ENCODE data around the gene PC.

The PC gene

DNA sequence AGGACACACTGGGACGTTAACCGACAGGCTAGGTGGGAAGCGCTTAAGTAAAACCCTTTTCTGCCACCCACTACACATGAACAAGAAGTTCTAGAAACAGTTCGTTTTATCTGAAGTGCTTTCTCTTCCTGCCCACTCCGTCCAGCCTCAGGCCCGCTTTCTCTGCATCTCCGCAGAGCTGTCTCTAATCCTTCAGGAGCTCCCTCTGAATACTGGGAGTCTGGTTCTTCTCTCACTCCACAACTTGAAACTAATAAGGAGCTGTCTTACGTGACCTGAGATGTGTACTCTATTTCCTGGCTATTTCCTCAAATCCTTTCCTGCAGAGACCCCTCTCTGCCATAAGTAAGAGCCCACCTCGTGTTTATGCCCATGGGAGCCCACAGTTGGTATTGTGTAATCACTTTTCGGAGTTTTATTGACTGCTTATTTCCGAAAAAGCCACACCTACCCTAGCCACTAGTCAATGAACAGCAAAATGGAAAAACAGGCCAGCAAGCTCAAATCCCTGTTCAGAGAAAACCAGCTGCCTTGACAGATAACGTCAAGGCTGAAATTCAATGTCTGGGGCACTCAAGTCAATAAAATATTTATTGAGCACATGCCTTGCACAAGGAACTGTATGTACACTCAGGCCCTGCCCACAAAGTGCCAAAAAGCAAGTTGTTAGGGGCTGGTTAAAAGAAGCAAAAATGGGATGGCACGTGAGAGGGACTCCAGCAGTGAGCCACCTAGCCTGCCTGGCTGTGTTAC is 4.9 kb downstream of the PC start:
- no peak for DNase-seq

DNA sequence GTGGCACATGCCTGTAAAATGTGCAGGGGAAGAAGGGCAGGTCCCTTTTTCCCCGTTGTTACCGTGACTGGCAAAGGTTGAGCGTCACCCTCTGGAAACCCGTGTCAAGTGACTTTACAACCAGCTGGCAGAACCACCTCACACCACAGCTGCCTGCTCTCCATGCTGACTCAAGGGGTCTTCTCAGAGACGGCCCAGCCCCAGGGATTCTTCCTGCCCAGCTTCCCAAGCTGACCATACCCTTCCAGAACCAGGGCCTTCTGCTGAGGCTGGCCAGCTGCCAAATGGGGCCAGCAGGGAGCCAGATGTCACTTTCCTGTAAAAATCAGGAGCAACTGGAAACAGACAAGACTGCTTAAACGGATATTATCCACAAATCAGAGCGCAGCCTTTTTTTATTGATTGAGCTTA is 6.3 kb downstream of the PC start:
- DNase-seq = no peak

DNA sequence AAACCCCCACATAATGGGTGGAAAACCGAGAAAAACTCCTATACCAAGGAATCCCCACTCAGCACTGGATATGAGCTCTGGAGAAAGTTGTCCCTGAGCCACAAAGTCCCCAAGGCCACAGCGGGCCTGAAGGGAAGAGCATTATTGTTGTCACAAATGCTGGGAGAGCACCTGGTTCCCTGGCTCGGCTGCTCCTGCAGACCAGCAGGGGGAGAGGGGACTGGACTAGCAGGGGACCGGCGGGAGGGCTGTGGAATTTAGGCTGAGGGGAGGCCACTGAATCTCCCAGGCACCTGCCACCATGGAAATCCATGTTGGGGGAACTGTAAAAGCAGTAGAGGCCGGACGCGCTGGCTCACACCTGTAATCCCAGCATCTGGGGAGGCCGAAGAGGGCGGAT is 7.0 kb downstream of the PC start:
- DNase-seq = no peak

DNA sequence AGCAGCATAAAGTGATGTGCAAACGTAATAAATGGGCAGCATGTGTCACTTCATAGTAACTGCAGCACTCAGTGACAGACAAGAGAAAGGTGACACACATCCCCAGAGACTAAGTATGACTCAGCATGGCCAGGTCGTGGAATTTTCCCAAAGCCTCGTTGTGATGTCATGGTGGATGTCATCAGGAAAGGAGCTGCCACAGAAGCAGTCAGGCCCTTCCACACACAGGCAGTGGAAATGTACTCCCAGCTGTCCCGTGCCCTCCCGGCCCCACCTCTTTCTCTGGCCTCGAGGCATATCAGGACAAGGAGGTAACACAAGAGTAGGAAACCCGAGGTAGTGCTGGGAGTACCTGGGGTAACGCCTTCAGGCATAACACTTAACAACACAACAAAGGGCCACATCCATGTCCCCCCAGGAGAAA is 8.1 kb downstream of the PC start:
- no peak for DNase-seq

DNA sequence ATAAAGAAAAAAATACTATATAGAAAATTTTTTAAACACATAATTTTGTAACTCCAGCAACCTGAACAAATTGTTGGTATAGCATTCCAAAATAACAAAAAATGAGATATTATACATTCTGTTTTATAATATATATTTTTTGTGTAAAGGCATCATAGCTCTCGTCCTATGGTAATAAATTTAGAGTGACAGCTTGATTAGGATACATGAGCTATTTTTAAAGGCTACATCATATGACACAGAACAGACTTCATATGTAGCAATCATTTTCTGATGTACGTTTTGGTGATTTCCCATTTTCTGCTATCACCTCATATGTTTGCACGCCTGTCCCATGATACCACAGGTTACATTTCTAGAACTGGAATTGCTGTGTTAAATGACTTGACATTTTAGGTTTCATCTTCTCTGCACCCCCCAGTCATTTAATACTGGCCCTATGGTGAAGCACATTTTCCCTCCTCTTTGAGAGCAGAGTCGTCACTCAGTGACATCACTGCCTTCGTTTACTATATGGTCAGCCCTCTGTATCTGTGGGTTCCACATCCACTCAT is 19.5 kb downstream of the PC start:
- DNase-seq = no peak

DNA sequence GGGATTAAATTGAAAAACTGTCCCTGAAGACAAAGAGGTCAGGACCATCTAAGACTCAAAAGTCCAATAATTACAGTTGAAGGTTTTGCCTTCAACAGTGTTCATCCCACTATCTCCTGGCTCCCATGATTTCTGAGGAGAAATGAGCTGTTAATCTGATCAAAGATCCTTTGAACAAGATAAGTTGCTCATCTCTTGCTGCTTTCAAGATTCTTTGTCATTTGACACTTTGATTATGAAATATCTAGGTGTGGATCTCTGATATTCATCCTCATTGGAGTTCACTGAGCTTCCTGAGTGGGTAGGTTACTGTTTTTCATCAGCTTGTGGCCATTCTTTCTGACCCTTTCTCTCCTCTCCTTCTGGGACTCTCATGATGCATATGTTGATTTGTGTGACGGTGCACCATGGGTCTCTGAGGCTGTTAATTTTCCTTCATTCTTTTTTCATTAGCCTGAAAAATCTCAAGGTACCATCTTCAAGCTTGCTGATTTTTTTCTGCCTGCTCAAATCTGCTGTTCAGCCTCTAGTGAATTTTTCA is 20.9 kb downstream of the PC start:
- DNase-seq = no peak

DNA sequence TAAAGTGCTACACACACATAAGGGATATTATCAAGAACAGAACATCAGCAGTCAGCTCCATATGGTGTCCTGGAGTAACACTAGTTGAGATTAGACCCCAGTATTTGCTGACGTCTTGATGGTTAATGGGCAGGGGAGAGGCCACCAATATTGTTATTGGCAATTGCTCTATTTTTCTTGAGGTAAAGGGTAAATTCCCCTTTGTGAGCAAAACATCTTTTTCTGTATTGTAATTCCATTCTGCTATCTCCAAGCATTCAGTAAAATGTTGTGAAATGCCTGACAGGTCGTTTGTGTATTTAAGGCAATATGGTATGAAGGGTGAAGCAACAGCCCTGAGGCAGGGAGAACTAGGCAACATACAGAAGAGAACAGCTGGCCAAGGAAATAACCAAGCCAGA is 21.9 kb downstream of the PC start:
- no peak for DNase-seq

DNA sequence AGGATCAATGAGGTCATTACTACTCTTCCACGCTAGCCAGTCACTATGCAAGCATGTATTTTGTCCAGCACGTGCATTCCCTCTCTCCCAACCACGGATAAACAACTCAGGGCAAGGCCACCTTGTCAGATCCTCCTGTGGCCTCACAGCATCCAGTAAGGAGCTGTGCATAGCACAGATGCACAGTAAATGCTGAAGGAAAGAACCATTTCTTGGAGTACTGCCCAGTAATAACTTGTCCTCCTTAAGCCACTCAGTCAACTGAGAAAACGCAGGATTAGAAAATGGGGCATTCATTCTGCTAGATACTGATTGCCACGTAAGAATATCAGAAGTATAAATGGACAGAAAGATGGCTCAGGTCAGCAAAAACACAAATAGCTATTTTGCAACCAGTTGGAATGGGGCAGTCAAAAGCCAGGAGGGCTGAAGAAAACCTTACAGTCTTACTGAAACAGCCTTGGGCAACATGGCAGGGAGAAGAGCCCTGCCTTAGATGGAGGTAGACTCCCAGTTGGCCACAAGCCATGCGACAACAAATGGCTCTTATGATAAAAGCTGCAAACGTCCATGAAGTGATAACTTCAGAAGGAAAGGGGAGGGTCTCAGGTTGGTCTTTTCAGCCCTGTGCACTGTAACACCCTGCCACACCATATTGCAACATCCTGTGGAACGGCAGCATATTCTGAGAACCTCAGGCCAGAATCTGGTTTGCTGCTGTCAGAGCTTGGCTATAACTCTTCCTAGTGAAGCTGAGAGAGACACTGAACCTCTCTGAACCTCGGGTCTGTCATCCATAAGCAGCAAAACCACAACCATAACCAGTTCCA is 23.0 kb downstream of the PC start:
- no peak for DNase-seq

DNA sequence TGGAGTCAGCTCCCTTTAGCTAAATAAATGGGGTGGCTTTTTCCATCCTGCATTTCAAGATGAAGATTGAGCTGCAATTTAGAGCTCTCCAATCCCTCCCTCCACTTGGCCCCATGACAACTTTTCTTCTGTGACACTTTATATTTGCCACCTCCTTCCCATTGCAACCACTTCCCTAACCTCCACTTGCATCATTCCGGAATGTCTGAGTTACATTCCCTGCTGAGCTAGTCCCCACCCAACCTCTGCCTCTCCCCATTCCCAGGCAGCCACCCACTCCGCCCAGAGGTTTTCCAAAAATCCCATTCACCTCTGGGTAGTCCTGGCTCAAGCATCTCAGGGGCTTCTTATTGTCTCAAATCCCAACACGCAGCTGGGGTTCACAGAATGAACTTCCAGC is 24.7 kb downstream of the PC start:
- no peak for DNase-seq

DNA sequence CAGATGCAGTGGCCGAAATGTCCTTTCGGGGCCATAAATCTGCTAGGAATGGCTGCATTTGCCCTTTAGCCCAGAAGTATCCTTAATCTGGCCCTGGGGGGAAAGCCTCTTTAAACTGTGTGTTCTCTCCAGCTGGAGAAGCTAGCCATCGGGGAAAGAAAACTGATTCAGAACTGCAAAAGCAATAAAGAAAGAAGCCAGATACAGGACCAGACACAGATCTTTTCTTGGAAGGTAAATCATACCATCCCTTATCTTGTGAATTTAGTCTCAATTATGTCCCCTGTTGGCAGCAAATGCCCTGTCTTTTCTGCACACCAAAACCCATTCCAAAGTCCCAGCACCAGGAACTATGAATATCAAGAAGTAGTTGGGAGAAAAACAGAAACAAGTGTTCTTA is 25.6 kb downstream of the PC start:
- no peak for DNase-seq

DNA sequence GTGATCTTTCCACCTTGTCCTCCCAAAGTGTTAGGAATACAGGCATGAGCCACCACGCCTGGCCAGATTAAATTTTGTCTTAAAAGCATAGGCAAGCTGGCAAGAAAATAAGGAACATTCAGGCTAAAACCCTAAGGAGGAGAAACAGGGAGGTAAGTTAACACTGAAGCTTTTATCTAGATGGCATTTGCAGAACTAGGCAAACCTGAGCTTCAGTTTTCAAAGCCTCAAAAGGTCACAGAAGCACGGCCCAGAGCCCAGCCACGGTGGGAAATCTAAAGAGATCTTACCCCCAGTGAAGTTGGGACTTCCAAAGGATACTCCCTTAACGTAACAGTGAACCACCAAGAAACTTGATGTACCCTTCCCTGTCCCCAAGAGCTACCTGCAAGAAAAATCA is 28.4 kb downstream of the PC start:
- no peak for DNase-seq

DNA sequence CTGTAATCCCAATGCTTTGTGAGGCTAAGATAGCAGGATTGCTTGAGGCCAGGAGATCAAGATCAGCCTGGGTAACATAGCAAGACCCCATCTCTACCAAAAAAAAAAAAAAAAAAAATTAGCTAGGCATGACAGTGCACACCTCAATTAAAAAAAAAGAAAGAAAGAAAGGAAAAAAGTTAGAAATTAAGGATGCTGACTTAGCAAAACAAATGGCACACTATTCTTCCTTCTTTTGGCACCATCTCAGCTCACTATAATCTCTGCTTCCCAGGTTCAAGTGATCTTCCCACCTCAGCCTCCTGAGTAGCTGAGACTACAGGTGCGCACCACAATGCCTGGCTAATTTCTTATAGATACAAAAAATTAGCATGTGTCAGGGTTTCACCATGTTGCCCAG is 33.9 kb downstream of the PC start:
- no peak for DNase-seq

DNA sequence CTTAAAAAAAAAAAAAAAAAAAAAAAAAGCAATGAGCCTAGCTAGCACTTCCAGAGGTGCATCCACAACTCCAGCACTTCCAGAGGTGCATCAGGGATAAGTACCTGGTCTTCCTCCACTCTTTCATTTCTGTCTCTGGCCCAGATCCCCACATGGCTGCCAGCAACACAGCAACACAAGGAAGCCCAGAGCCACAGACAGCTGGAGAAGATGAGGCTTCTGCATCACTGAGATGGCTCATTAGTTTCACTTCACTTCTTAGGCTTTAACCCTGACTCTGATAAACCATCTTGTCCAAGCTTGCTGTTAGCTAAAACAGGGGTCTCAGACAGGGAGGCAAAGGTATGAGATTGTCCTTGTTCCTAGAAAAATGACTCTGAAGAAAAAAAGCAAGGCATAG is 35.6 kb downstream of the PC start:
- DNase-seq = no peak

DNA sequence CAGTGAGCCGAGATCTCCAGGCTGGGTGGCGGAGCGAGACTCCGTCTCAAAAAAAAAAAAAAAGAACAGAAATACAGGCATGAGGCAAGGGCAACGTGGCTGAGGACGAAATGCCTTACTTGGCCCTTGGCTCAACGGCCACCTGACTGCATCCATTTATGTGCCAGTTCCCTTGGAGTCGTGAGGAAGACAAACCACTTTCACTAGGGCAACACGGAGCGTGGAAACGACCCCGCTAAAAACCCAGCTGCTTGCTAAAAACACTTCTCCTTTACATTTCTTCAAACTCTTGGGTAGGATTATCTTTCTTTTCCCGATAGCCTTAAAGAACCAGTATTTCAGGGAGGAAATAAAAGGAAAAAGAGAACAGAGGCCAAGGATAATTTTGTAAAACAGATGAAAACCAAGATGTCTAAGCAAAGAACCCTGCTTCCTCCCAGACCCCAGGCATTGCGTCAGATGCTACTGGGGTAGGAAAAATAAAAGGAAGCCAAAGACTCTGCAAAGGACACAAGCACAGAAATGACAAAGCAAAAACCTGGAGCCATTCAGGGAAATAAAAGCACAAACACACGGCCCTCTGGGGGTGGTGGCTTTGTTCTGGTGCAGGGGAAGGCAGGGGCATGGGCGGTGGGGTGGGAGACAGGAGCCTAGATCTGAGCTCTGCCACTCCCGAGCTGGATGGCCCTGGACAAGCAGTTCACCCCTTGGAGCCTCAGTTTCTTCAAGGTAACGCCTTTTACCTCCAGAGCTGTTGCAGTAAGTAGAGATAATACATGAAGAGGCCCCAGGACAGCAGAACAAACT is 37.0 kb downstream of the PC start:
- DNase-seq = no peak

DNA sequence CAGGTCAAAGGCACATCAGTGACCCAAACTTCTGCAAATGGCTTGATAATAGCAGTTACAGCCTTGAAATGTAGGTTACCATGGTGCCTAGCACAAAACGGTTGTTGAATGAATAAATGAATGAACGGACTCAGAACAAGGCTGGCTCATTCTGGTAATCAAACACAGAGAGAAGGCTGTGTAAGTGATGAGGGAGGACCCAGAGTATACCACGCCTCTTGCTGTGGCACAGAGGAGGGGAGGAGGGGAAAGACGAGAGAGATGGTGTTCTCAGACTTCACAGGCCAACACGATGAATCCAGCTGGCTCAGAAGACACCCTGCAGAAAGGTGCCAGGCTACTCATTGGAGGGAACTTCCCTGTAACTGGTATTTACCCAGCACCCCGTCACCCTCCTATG is 38.3 kb downstream of the PC start:
- no peak for DNase-seq

DNA sequence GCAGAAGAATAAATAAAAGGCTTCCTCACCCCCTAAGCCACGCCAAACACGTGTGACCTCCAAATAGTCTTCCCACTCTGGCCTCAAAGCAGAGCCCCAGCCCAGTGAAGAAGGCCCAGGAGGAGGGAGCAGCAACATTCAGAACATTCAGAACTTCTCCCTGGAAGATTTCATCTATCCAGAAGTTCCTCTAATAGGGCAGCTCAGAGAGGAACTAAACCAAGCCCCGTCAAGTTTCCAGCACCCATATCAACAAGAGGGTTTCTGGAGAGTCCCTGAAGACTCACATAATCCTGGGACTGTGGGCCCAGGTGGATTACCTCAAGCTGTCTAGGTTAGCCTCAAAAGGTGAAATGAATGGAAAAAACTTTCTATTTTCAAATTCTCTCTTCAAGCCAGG is 39.4 kb downstream of the PC start:
- no peak for DNase-seq

DNA sequence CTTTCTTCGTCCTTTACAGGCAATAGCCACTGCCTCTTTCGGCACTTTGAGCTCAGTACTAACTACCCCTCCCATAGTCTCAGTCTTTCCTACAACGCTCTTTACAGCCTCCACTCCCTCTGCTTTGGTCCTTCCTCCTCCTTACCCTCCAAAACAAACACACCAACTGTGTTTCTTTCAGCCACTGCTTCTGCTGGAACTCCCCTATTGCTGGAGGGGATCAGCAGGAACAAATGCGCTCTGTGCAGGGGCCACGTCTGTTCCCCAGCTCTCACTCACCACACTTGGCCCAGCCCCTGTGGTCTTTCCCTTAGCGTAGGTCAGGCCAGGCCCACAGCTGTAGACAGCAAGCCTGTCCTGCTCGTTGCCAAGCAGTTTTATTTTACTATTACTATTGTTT is 42.3 kb downstream of the PC start:
- no peak for DNase-seq

DNA sequence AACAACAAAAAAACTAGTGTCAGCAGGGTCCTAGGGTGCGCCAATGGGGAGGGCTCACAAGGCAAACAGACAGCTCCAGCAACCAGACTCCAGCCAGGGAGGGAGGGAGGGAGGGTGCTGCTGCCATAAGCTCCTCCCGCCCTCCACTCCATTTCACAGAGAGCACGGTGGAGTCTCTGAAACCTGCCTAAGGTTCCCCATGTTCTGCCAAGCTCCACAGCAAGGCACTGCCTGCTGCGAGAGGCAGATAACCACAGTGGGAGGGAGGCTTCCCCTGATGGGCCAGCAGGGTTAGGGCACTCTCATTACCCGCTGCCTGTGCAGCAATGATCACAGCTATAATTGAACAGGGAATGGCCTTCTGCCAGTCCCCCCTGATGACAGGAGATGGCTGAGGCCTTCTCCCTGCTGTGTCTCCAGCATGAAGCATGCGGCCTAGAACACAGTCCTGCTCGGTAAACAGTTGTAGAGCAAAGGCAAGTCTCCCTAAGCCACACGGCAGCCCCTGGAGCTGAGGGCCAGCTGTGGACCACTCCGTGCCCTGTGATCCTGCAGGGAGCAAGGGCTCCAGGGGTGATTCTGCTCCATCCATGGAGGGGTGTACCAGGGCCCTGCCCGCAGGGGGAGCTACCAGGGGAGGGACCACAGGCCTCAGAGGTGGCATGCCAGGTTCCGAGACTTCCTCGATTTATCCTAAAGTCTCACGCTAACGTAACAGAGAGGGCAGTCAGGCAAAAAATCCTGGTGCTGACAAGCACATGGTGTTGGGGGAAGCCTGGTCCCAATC is 42.9 kb downstream of the PC start:
- no peak for DNase-seq

DNA sequence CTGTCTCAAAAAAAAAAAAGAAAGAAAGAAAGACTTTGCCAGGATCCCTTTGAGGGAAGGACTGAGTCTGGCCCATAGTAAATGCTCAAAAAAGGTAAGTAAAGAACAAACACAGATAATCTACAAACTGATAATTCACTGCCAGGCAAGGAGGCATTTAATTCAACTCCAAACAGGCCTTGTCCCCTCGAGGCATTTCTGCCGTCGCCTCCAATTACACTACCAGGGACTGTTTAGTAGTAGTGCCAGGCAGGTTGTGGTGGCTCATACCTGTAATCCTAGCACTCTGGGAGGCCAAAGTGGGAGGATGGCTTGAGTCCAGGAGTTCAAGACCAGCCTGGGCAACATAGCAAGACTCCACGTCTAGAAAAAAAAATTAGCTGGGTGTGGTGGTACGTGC is 43.7 kb downstream of the PC start:
- DNase-seq = no peak

DNA sequence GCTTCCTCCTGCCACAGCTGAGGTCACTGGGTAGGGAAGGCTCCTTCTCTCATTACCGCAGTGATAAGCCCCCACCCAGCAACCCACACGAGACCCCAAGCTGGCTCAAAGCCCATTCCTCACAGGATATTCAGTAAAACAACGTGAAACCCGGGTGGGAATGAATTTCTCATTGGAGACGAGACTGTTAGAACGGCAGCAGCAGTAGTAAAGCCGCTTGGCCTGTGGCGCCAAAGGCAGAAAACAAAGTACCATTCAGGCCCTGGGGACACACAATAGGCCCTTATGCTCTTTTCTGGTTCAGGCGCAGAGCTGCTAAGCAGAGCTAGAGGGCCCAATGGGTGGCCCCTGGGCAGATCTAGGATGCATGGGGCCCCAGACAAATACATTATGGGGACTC is 45.3 kb downstream of the PC start:
- DNase-seq = no peak

DNA sequence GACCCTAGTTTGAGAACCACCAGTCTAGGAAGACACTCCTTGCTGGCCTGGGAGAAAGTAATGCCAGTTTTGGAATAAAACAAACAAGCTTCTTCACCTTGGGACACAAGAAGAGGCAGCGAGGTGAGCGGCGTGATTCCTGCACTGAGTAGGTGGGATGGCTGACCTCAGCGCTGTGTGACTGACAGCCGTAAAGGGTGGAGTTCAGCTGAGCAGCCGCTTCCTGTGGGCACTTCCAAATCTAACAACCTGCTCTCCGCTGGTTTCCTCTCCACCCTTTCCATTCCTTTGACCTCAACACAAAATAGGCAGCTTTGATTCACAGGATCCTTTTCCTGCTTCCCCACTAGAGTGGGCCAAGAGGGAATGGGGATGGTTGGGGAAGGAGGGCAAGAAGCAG is 45.8 kb downstream of the PC start:
- DNase-seq = no peak

DNA sequence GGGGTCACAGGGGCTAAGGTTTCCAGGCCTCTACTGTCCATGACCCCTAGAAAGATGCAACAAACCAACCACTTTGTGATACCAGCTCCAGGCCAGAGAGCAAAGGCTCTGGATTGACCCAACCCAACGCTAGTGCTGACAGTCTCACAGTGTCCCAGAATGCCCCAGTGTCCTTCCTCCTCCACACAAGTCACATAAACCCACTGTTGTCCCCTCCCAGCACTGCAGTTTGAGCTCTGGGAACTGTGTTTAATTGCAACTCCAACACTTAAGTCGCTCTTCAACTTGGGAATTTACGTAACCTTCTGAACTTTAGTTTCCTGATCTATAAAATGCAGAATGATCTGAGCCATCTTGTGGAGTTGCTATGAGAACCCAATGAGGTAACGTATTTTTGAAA is 47.5 kb downstream of the PC start:
- DNase-seq = no peak
